ENCODE results near the gene GRIK4.

DNA sequence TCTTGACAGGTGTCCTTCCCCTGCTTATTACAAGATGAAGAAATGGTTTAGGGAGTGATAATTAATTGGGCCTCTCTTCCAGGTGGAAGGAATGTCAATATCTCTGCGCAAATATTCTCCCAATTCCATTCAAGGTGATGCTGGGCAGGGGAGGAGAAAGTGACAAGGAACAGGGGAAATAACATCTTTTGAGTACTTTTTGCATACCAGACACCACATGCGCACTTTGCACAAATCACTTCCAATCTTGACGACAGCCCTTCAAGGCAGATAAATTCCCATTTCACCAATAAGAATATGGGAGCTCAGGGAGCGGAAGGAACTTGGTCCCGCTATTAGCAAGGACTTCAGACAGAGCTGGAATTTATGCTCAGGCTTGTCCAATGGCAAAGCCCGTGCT lies 367.2 kb downstream of the GRIK4 start:
- TF ChIP-seq, protein P1, sequence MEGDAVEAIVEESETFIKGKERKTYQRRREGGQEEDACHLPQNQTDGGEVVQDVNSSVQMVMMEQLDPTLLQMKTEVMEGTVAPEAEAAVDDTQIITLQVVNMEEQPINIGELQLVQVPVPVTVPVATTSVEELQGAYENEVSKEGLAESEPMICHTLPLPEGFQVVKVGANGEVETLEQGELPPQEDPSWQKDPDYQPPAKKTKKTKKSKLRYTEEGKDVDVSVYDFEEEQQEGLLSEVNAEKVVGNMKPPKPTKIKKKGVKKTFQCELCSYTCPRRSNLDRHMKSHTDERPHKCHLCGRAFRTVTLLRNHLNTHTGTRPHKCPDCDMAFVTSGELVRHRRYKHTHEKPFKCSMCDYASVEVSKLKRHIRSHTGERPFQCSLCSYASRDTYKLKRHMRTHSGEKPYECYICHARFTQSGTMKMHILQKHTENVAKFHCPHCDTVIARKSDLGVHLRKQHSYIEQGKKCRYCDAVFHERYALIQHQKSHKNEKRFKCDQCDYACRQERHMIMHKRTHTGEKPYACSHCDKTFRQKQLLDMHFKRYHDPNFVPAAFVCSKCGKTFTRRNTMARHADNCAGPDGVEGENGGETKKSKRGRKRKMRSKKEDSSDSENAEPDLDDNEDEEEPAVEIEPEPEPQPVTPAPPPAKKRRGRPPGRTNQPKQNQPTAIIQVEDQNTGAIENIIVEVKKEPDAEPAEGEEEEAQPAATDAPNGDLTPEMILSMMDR (IDR thresholded peaks at IDR 0.05), result no peak
- TF ChIP-seq EZH2 (IDR thresholded peaks at IDR 0.05) (no peak), EZH2phosphoT487 (IDR thresholded peaks at IDR 0.05) (no peak)
